ENCODE data around the gene SH3PXD2A.
A peak's percentile ranks its signal among the peaks of the same experiment; 100 is the strongest.

Gene SH3PXD2A

GRCh38 chr10:103698266-103698665 lies 157.1 kb downstream of the SH3PXD2A start:
- no peak for DNase-seq

- no peak for DNase-seq
Observed at GRCh38 chr10:103697787-103698186, 157.6 kb downstream of the SH3PXD2A start.

GRCh38 chr10:103696411-103697145 lies 158.8 kb downstream of the SH3PXD2A start:
- DNase-seq = no peak

GRCh38 chr10:103696094-103696410 lies 159.3 kb downstream of the SH3PXD2A start:
- no peak for DNase-seq

- DNase-seq = no peak
Observed at GRCh38 chr10:103695584-103696005, 159.8 kb downstream of the SH3PXD2A start.

- no peak for DNase-seq
Observed at GRCh38 chr10:103693812-103694205, 161.6 kb downstream of the SH3PXD2A start.

GRCh38 chr10:103692952-103693811 lies 162.2 kb downstream of the SH3PXD2A start:
- no peak for DNase-seq

GRCh38 chr10:103692436-103692951 lies 162.9 kb downstream of the SH3PXD2A start:
- no peak for DNase-seq

GRCh38 chr10:103691723-103692435 lies 163.5 kb downstream of the SH3PXD2A start:
- DNase-seq = no peak

- DNase-seq = no peak
Observed at GRCh38 chr10:103691267-103691666, 164.1 kb downstream of the SH3PXD2A start.

- no peak for DNase-seq
Observed at GRCh38 chr10:103690281-103690680, 165.1 kb downstream of the SH3PXD2A start.

- DNase-seq = no peak
Observed at GRCh38 chr10:103688491-103688890, 166.9 kb downstream of the SH3PXD2A start.

GRCh38 chr10:103687718-103688117 lies 167.7 kb downstream of the SH3PXD2A start:
- DNase-seq = no peak

- no peak for DNase-seq
Observed at GRCh38 chr10:103687172-103687571, 168.2 kb downstream of the SH3PXD2A start.

GRCh38 chr10:103685880-103686669 lies 169.3 kb downstream of the SH3PXD2A start:
- DNase-seq = peak; percentile 10 to 43

GRCh38 chr10:103683851-103684250 lies 171.5 kb downstream of the SH3PXD2A start:
- DNase-seq = no peak

- no peak for DNase-seq
Observed at GRCh38 chr10:103682631-103683030, 172.7 kb downstream of the SH3PXD2A start.

- DNase-seq = no peak
Observed at GRCh38 chr10:103681617-103682399, 173.6 kb downstream of the SH3PXD2A start.

GRCh38 chr10:103680869-103681236 lies 174.5 kb downstream of the SH3PXD2A start:
- no peak for DNase-seq

GRCh38 chr10:103679096-103679790 lies 176.1 kb downstream of the SH3PXD2A start:
- DNase-seq = no peak

- DNase-seq = no peak
Observed at GRCh38 chr10:103678178-103678526, 177.2 kb downstream of the SH3PXD2A start.
